ENCODE results near the gene CAMTA1. TPM values are rescaled to one million over a fixed set of nuclear protein-coding genes. Genes with fewer than 3 reads are reported as not detected.

Gene CAMTA1
- polyA plus RNA-seq, 1 of the 3 experiments (the other 2 are of a cell fraction): 63.1 TPM

DNA sequence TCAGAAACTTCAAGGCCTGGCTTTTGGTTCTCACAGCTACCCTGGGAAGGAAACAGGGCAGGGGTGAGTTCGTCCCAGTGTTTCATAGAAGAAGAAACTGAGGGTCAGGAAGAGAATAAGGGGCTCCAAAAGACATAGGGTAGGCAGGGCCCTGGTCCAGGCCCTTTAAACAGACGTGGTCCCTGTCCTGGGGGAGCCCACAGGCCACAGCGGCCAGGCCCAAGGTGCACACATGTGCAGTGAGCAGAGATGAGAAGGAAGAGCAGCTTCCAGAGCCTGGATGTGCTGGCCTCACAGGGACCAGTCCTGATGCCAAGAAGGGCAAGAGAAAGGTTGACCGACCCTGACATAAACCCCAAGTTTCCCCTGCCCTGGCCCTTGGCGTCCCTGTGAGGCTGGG, 690.4 kb downstream of the CAMTA1 start:
- no peaks in the 10 kb centered on the region for H3K27me3 ChIP-seq (ENCODE audit: insufficient read depth)
- H3K4me2 ChIP-seq: no peak overlapping the region
- H3K27ac ChIP-seq (ENCODE audit: low read depth in 2 of 2, low read length in 1 of 2): peak overlapping the region in 1 of 2 experiments; percentile 99; a peak in 2 of 4 replicates
- no peaks in the 10 kb centered on the region for H3K79me2 ChIP-seq (ENCODE audit: insufficient read depth)
- H3K36me3 ChIP-seq (replicated peaks in 1 of 2; ENCODE audit: control insufficient read depth in 1 of 2, insufficient read depth in 2 of 2, low read length in 1 of 2): no peaks in the 10 kb centered on the region
- no peaks in the 10 kb centered on the region for H3K9me2 ChIP-seq
- DNase-seq: no peak
- H3K9ac ChIP-seq: no peak overlapping the region
- TF ChIP-seq TEAD4 (IDR thresholded peaks at IDR 0.05; ENCODE audit: borderline replicate concordance, insufficient read depth): no peak
- no peak for TF ChIP-seq RCOR1 (IDR thresholded peaks at IDR 0.05; ENCODE audit: low read length)
- TF ChIP-seq EP300 (IDR thresholded peaks at IDR 0.05; ENCODE audit: borderline replicate concordance in 1 of 2, low read depth in 1 of 2, low read length in 1 of 2): no peak
- TF ChIP-seq MXI1 (IDR thresholded peaks at IDR 0.05; ENCODE audit: low read depth, low read length): no peak
- TF ChIP-seq, protein P1, sequence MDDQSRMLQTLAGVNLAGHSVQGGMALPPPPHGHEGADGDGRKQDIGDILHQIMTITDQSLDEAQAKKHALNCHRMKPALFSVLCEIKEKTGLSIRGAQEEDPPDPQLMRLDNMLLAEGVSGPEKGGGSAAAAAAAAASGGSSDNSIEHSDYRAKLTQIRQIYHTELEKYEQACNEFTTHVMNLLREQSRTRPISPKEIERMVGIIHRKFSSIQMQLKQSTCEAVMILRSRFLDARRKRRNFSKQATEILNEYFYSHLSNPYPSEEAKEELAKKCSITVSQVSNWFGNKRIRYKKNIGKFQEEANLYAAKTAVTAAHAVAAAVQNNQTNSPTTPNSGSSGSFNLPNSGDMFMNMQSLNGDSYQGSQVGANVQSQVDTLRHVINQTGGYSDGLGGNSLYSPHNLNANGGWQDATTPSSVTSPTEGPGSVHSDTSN (IDR thresholded peaks at IDR 0.05): no peak
- TF ChIP-seq YY1 (IDR thresholded peaks at IDR 0.05; ENCODE audit: low read depth): no peak
- TF ChIP-seq, protein P2, sequence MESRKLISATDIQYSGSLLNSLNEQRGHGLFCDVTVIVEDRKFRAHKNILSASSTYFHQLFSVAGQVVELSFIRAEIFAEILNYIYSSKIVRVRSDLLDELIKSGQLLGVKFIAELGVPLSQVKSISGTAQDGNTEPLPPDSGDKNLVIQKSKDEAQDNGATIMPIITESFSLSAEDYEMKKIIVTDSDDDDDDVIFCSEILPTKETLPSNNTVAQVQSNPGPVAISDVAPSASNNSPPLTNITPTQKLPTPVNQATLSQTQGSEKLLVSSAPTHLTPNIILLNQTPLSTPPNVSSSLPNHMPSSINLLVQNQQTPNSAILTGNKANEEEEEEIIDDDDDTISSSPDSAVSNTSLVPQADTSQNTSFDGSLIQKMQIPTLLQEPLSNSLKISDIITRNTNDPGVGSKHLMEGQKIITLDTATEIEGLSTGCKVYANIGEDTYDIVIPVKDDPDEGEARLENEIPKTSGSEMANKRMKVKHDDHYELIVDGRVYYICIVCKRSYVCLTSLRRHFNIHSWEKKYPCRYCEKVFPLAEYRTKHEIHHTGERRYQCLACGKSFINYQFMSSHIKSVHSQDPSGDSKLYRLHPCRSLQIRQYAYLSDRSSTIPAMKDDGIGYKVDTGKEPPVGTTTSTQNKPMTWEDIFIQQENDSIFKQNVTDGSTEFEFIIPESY (IDR thresholded peaks at IDR 0.05; ENCODE audit: borderline replicate concordance, low read depth): no peak
- TF ChIP-seq RXRA (IDR thresholded peaks at IDR 0.05; ENCODE audit: borderline replicate concordance, low read depth): no peak
- no peak for TF ChIP-seq RFX5 (IDR thresholded peaks at IDR 0.05; ENCODE audit: low read length)
- TF ChIP-seq, protein P3, sequence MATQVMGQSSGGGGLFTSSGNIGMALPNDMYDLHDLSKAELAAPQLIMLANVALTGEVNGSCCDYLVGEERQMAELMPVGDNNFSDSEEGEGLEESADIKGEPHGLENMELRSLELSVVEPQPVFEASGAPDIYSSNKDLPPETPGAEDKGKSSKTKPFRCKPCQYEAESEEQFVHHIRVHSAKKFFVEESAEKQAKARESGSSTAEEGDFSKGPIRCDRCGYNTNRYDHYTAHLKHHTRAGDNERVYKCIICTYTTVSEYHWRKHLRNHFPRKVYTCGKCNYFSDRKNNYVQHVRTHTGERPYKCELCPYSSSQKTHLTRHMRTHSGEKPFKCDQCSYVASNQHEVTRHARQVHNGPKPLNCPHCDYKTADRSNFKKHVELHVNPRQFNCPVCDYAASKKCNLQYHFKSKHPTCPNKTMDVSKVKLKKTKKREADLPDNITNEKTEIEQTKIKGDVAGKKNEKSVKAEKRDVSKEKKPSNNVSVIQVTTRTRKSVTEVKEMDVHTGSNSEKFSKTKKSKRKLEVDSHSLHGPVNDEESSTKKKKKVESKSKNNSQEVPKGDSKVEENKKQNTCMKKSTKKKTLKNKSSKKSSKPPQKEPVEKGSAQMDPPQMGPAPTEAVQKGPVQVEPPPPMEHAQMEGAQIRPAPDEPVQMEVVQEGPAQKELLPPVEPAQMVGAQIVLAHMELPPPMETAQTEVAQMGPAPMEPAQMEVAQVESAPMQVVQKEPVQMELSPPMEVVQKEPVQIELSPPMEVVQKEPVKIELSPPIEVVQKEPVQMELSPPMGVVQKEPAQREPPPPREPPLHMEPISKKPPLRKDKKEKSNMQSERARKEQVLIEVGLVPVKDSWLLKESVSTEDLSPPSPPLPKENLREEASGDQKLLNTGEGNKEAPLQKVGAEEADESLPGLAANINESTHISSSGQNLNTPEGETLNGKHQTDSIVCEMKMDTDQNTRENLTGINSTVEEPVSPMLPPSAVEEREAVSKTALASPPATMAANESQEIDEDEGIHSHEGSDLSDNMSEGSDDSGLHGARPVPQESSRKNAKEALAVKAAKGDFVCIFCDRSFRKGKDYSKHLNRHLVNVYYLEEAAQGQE (IDR thresholded peaks at IDR 0.05; ENCODE audit: low read depth, low read length): no peak
- TF ChIP-seq, protein P4, sequence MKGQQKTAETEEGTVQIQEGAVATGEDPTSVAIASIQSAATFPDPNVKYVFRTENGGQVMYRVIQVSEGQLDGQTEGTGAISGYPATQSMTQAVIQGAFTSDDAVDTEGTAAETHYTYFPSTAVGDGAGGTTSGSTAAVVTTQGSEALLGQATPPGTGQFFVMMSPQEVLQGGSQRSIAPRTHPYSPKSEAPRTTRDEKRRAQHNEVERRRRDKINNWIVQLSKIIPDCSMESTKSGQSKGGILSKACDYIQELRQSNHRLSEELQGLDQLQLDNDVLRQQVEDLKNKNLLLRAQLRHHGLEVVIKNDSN (IDR thresholded peaks at IDR 0.05; ENCODE audit: borderline replicate concordance, low read depth): no peak
- TF ChIP-seq MEF2A (IDR thresholded peaks at IDR 0.05; ENCODE audit: borderline replicate concordance, low read depth): no peak
- no peak for TF ChIP-seq FOXM1 (IDR thresholded peaks at IDR 0.05; ENCODE audit: low read depth)
- TF ChIP-seq JUND (IDR thresholded peaks at IDR 0.05): no peak
- TF ChIP-seq, protein P5, sequence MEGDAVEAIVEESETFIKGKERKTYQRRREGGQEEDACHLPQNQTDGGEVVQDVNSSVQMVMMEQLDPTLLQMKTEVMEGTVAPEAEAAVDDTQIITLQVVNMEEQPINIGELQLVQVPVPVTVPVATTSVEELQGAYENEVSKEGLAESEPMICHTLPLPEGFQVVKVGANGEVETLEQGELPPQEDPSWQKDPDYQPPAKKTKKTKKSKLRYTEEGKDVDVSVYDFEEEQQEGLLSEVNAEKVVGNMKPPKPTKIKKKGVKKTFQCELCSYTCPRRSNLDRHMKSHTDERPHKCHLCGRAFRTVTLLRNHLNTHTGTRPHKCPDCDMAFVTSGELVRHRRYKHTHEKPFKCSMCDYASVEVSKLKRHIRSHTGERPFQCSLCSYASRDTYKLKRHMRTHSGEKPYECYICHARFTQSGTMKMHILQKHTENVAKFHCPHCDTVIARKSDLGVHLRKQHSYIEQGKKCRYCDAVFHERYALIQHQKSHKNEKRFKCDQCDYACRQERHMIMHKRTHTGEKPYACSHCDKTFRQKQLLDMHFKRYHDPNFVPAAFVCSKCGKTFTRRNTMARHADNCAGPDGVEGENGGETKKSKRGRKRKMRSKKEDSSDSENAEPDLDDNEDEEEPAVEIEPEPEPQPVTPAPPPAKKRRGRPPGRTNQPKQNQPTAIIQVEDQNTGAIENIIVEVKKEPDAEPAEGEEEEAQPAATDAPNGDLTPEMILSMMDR (IDR thresholded peaks at IDR 0.05): no peak
- no peak for TF ChIP-seq ELF1 (IDR thresholded peaks at IDR 0.05)
- H3K9me3 ChIP-seq: no peaks in the 10 kb centered on the region
- no peak overlapping the region for H2AFZ ChIP-seq (ENCODE audit: low read depth)
- POLR2A ChIA-PET: no interaction called here
- H3K4me1 ChIP-seq (ENCODE audit: control insufficient read depth in 1 of 2, insufficient read depth in 2 of 2, low read depth in 1 of 2, low read length in 1 of 2): peaks cover 16 to 81% of the 10 kb centered on the region in 2 experiments
- H4K20me1 ChIP-seq (ENCODE audit: insufficient read depth): no peaks in the 10 kb centered on the region
- no peak overlapping the region for H3K4me3 ChIP-seq (ENCODE audit: low read depth in 2 of 2, low read length in 1 of 2)
- no peaks in the 10 kb centered on the region for H3F3A ChIP-seq (replicated peaks; ENCODE audit: insufficient read depth)
- 100% methylated on average over 1 of the region's 5 CpGs for WGBS (ENCODE audit: low lambda C conversion rate)
- CTCF ChIA-PET: interaction anchor here (0.7 to 1.8 kb wide), 4 partner anchors 11 to 172 kb away, joined by 3 to 6 read pairs (median 3); no protein-coding TSS in a partner anchor
